H9 (cell line): ENCODE measurements around the gene RAD50. TPM values are rescaled to one million over a fixed set of nuclear protein-coding genes. Genes with fewer than 3 reads are reported as not detected.

ENCODE experiments used
- DNase-seq: peaks from one replicate; pipeline ENCODE4 v3.0.0-alpha.2; 2017
- H2AFZ ChIP-seq: one replicate; pipeline ENCODE4 v1.6.1; 2013; ENCODE audit warnings: mild to moderate bottlenecking, low read length, control low read depth, moderate library complexity
- H2AK5ac ChIP-seq: 2 replicates; pipeline ENCODE4 v1.6.1; 2013; ENCODE audit warnings: low read length, control low read depth, mixed read lengths; ENCODE audit not compliant: insufficient read length
- H2BK120ac ChIP-seq: one replicate; pipeline ENCODE4 v1.6.1; 2013; ENCODE audit warnings: low read depth, mild to moderate bottlenecking, low read length, control low read depth, inconsistent platforms; ENCODE audit not compliant: poor library complexity, severe bottlenecking
- H2BK12ac ChIP-seq: 2 replicates; pipeline ENCODE4 v1.6.1; 2013; ENCODE audit warnings: low read length, control low read depth, mixed read lengths, low read depth; ENCODE audit not compliant: insufficient read length
- H2BK15ac ChIP-seq: 2 replicates; pipeline ENCODE4 v1.6.1; 2013; ENCODE audit warnings: low read depth, low read length, control low read depth
- H2BK20ac ChIP-seq: one replicate; pipeline ENCODE4 v1.6.1; 2013; ENCODE audit warnings: low read depth, mild to moderate bottlenecking, low read length, control low read depth, inconsistent platforms; ENCODE audit not compliant: poor library complexity, severe bottlenecking
- H2BK5ac ChIP-seq: 2 replicates; pipeline ENCODE4 v1.6.1; 2013; ENCODE audit warnings: low read length, control low read depth, mixed read lengths; ENCODE audit not compliant: insufficient read length
- H3K14ac ChIP-seq: 2 replicates; pipeline ENCODE4 v1.6.1; 2013; ENCODE audit warnings: low read length, control low read depth; ENCODE audit not compliant: insufficient read depth
- H3K18ac ChIP-seq: 2 replicates; pipeline ENCODE4 v1.6.1; 2013; ENCODE audit warnings: low read depth, mild to moderate bottlenecking, mixed read lengths, low read length, control low read depth; ENCODE audit not compliant: insufficient read length
- H3K23ac ChIP-seq: 2 replicates; pipeline ENCODE4 v1.6.1; 2013; ENCODE audit warnings: low read length, control low read depth, mixed read lengths, low read depth; ENCODE audit not compliant: insufficient read length
- H3K23me2 ChIP-seq: 2 replicates; pipeline ENCODE4 v1.6.1; 2013; ENCODE audit warnings: low read depth, mild to moderate bottlenecking, mixed read lengths, low read length, control low read depth; ENCODE audit not compliant: insufficient read length, poor library complexity, severe bottlenecking
- H3K27ac ChIP-seq: 2 replicates; pipeline ENCODE4 v1.5.1; 2013; ENCODE audit warnings: low read length, control low read depth, mixed read lengths, low read depth; ENCODE audit not compliant: insufficient read length
- H3K27me3 ChIP-seq: 2 replicates; pipeline ENCODE4 v1.6.1; 2013; ENCODE audit warnings: low read length, control low read depth, inconsistent platforms; ENCODE audit not compliant: insufficient read depth
- H3K4ac ChIP-seq: 2 replicates; pipeline ENCODE4 v1.6.1; 2013; ENCODE audit warnings: low read depth, mild to moderate bottlenecking, control low read depth, inconsistent platforms, low read length, moderate library complexity
- H3K4me1 ChIP-seq: 2 replicates; pipeline ENCODE4 v1.6.1; 2013; ENCODE audit warnings: low read length, control low read depth, inconsistent platforms; ENCODE audit not compliant: insufficient read depth
- H3K4me2 ChIP-seq: 2 replicates; pipeline ENCODE4 v1.6.1; 2013; ENCODE audit warnings: low read length, control low read depth, mixed read lengths; ENCODE audit not compliant: insufficient read length, insufficient read depth
- H3K56ac ChIP-seq: 2 replicates; pipeline ENCODE4 v1.6.1; 2013; ENCODE audit warnings: low read depth, mild to moderate bottlenecking, mixed read lengths, low read length, control low read depth; ENCODE audit not compliant: insufficient read length
- H3K79me1 ChIP-seq: 2 replicates; pipeline ENCODE4 v1.6.1; 2013; ENCODE audit warnings: low read depth, mild to moderate bottlenecking, moderate library complexity, low read length, control low read depth, inconsistent platforms; ENCODE audit not compliant: insufficient read depth, poor library complexity, severe bottlenecking
- H3K79me2 ChIP-seq: 2 replicates; pipeline ENCODE4 v1.6.1; 2013; ENCODE audit warnings: low read length, control low read depth, inconsistent platforms; ENCODE audit not compliant: insufficient read depth
- H3K9ac ChIP-seq: 2 replicates; pipeline ENCODE4 v1.6.1; 2013; ENCODE audit warnings: low read length, control low read depth, mixed read lengths; ENCODE audit not compliant: insufficient read length; ENCODE audit errors: extremely low read depth
- H3K9me3 ChIP-seq: one replicate; pipeline ENCODE4 v1.6.1; 2013; ENCODE audit warnings: low read depth, low read length, inconsistent platforms; ENCODE audit not compliant: control insufficient read depth
- H3T11ph ChIP-seq: one replicate; pipeline ENCODE4 v1.6.1; 2013; ENCODE audit warnings: mild to moderate bottlenecking, low read length, control low read depth, inconsistent platforms
- H4K20me1 ChIP-seq: one replicate; pipeline ENCODE4 v1.6.1; 2013; ENCODE audit not compliant: control insufficient read depth, insufficient read length, insufficient read depth
- H4K5ac ChIP-seq: 2 replicates; pipeline ENCODE4 v1.6.1; 2013; ENCODE audit warnings: low read depth, mild to moderate bottlenecking, mixed read lengths, low read length, control low read depth; ENCODE audit not compliant: insufficient read length
- H4K8ac ChIP-seq: replicated peaks from 2 replicates; pipeline ENCODE4 v1.6.1; 2013; ENCODE audit warnings: low read length, control low read depth, mixed read lengths, low read depth; ENCODE audit not compliant: insufficient read length
- H4K91ac ChIP-seq: 2 replicates; pipeline ENCODE4 v1.6.1; 2013; ENCODE audit warnings: low read depth, mild to moderate bottlenecking, moderate library complexity, mixed read lengths, low read length, control low read depth; ENCODE audit not compliant: insufficient read length
- H3K27ac Mint-ChIP-seq, 3 experiments: 2 replicates in 2 of 3; 3 replicates in 1 of 3; pipeline ENCODE4 v1.8.0; 2020 to 2021; ENCODE audit warnings: mixed read lengths in 3 of 3, mild to moderate bottlenecking in 1 of 3, moderate library complexity in 1 of 3
- H3K27me3 Mint-ChIP-seq: 2 replicates; pipeline ENCODE4 v1.8.0; 2021; ENCODE audit warnings: low read depth, mild to moderate bottlenecking, moderate library complexity, mixed read lengths
- H3K36me3 Mint-ChIP-seq, 3 experiments: 2 replicates in 2 of 3; 3 replicates in 1 of 3; pipeline ENCODE4 v1.8.0; 2020 to 2021; ENCODE audit warnings: low read depth in 3 of 3, mixed read lengths in 3 of 3; ENCODE audit not compliant: insufficient read depth in 1 of 3
- H3K4me1 Mint-ChIP-seq, 2 experiments: 2 replicates each; pipeline ENCODE4 v1.8.0; 2020; ENCODE audit warnings: mixed read lengths in 2 of 2
- H3K4me3 Mint-ChIP-seq, 2 experiments: 2 replicates in 1 of 2; 3 replicates in 1 of 2; pipeline ENCODE4 v1.8.0; 2020 to 2021; ENCODE audit warnings: mild to moderate bottlenecking in 2 of 2, mixed read lengths in 2 of 2, moderate library complexity in 1 of 2
- H3K9me3 Mint-ChIP-seq, 2 experiments: 2 replicates in 1 of 2; 3 replicates in 1 of 2; pipeline ENCODE4 v1.8.0; 2020; ENCODE audit warnings: mild to moderate bottlenecking in 2 of 2, mixed read lengths in 2 of 2, moderate library complexity in 1 of 2
- WGBS: extraction: QIAGEN DNeasy Blood & Tissue Kit; methylation state at CpG from one replicate; pipeline ENCODE4 v1.1.7; 2013; ENCODE audit warnings: missing lambda C conversion rate, low lambda C conversion rate, mixed read lengths; ENCODE audit not compliant: insufficient read length; ENCODE audit errors: extremely low coverage; 5-methylcytosine and 5-hydroxymethylcytosine counted together
- total RNA-seq: library from RNA; stranded (reverse); gene quantifications from 2 replicates; pipeline ENCODE4 v1.2.1, GENCODE V29; 2021
- TF ChIP-seq, protein P1 (sequence below): fragments of 200-600 bp; sonication (generic); conservative IDR thresholded peaks from 3 replicates; pipeline ENCODE4 v1.8.0; 2021; ENCODE audit warnings: antibody characterized with exemption, mild to moderate bottlenecking

The RAD50 gene
- total RNA-seq, 1 experiment from 2014 or later, result 46.1 TPM

DNA sequence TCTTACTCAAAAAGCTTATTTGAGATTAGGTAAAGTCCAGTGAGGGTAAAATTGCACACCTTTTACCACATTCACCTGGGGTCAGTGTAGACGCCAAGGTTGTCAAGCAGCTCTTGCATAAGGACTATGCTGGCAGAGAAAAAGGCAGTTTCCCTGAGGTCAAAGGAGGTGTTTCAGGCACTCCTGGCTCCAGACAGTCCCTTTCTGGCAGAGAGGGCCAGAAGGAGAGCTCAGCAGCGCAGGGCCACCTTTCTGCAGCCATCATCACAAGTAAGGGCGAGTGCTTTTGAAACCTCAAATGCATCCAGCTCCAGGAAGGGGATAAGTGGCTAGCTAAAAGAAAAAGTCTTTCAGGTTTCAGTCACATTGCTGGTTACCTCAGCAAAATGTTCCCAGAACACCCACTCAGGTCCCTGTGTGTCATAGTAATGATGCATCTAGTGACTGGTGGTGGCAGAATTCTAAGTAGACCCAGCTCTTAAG lies 84.5 kb downstream of the RAD50 start:
- no peak overlapping the region for H4K91ac ChIP-seq
- H3K27ac ChIP-seq, result no peak overlapping the region
- H3K36me3 Mint-ChIP-seq, result peaks cover 7 to 53% (median 39%) of the 10 kb centered on the region in 3 experiments
- no peak for DNase-seq
- no peak overlapping the region for H2AK5ac ChIP-seq
- no peak overlapping the region for H2BK120ac ChIP-seq
- H3K9me3 Mint-ChIP-seq, result peaks cover 0 to 2% of the 10 kb centered on the region in 2 experiments; a peak in 1 of 5 replicates
- TF ChIP-seq, protein P1, sequence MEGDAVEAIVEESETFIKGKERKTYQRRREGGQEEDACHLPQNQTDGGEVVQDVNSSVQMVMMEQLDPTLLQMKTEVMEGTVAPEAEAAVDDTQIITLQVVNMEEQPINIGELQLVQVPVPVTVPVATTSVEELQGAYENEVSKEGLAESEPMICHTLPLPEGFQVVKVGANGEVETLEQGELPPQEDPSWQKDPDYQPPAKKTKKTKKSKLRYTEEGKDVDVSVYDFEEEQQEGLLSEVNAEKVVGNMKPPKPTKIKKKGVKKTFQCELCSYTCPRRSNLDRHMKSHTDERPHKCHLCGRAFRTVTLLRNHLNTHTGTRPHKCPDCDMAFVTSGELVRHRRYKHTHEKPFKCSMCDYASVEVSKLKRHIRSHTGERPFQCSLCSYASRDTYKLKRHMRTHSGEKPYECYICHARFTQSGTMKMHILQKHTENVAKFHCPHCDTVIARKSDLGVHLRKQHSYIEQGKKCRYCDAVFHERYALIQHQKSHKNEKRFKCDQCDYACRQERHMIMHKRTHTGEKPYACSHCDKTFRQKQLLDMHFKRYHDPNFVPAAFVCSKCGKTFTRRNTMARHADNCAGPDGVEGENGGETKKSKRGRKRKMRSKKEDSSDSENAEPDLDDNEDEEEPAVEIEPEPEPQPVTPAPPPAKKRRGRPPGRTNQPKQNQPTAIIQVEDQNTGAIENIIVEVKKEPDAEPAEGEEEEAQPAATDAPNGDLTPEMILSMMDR, result no peak
- H4K8ac ChIP-seq, result no peak overlapping the region
- no peak overlapping the region for H3K23ac ChIP-seq
- no peak overlapping the region for H2AFZ ChIP-seq
- H3K4ac ChIP-seq, result no peak overlapping the region
- peaks cover 4% of the 10 kb centered on the region; the same call in 1 of the 2 replicates for H3K4me1 ChIP-seq
- no peaks in the 10 kb centered on the region for H3K79me1 ChIP-seq
- no peak overlapping the region for H3K18ac ChIP-seq
- no peaks in the 10 kb centered on the region for H3K9me3 ChIP-seq
- H3K23me2 ChIP-seq, result no peaks in the 10 kb centered on the region
- H3K79me2 ChIP-seq, result no peaks in the 10 kb centered on the region
- no peak overlapping the region for H3K56ac ChIP-seq
- no peak overlapping the region for H2BK12ac ChIP-seq
- no peak overlapping the region for H3T11ph ChIP-seq
- no peak overlapping the region for H2BK15ac ChIP-seq
- no peak overlapping the region for H4K5ac ChIP-seq
- no peaks in the 10 kb centered on the region; the same call in none of the 2 replicates for H3K27me3 Mint-ChIP-seq
- H2BK20ac ChIP-seq, result no peak overlapping the region
- H3K27ac Mint-ChIP-seq, result no peak overlapping the region
- no peak overlapping the region for H2BK5ac ChIP-seq
- H3K27me3 ChIP-seq, result no peaks in the 10 kb centered on the region
- no peak overlapping the region for H3K14ac ChIP-seq
- WGBS, result no CpG with 5 or more reads among the region's 3 CpGs
- no peak overlapping the region for H3K9ac ChIP-seq
- no peak overlapping the region for H3K4me2 ChIP-seq
- H4K20me1 ChIP-seq, result no peaks in the 10 kb centered on the region
- no peak overlapping the region for H3K4me3 Mint-ChIP-seq
- peaks cover 13 to 16% of the 10 kb centered on the region in 2 experiments for H3K4me1 Mint-ChIP-seq
